H1 (cell line): ENCODE data around the gene TIMM10B.

ENCODE experiments used
- CTCF ChIP-seq, 3 experiments: IDR thresholded peaks; 1 replicate in 2 of 3; 2 replicates in 1 of 3; pipeline versions ENCODE4 v1.5.1 to v1.6.1; 2011; ENCODE audit warnings: low read length in 3 of 3, mild to moderate bottlenecking in 3 of 3, inconsistent platforms in 2 of 3, low read depth in 1 of 3, moderate library complexity in 1 of 3; ENCODE audit not compliant: insufficient read depth in 1 of 3; ENCODE audit errors: control extremely low read depth in 1 of 3
- POLR2A ChIP-seq, 2 experiments: IDR thresholded peaks; 1 replicate in 1 of 2; 2 replicates in 1 of 2; pipeline ENCODE4 v1.6.1; 2011; ENCODE audit warnings: low read depth in 2 of 2, low read length in 2 of 2, mild to moderate bottlenecking in 2 of 2; ENCODE audit errors: control extremely low read depth in 1 of 2
- POU5F1 ChIP-seq: IDR thresholded peaks from 2 replicates; pipeline ENCODE4 v1.6.1; 2011; ENCODE audit warnings: low read depth, mild to moderate bottlenecking, low read length, moderate library complexity
- TBP ChIP-seq: IDR thresholded peaks from 2 replicates; pipeline ENCODE4 v1.6.1; 2011; ENCODE audit warnings: low read depth, low read length, improper control_type of control experiment
- YY1 ChIP-seq: IDR thresholded peaks from 2 replicates; pipeline ENCODE4 v1.6.1; 2011; ENCODE audit warnings: low read depth, mild to moderate bottlenecking, low read length

GRCh38 chr11:6433998-6434660 is 47.2 kb upstream of the TIMM10B start:
- TF ChIP-seq TBP (no peak), POLR2A (IDR thresholded peaks at IDR 0.05; ENCODE audit: control extremely low read depth in 1 of 2, low read depth in 2 of 2, low read length in 2 of 2) (no peak), CTCF (IDR thresholded peaks at IDR 0.05; ENCODE audit: control extremely low read depth in 1 of 3, insufficient read depth in 1 of 3, low read depth in 1 of 3, low read length in 3 of 3) (no peak), YY1 (no peak), POU5F1 (no peak)
